ENCODE results near the gene DNAH1. TPM values are rescaled to one million over a fixed set of nuclear protein-coding genes. Genes with fewer than 3 reads are reported as not detected.

DNAH1 gene
- total and polyA plus RNA-seq, 2 donors (not counting 1 experiment from before 2014, with no cell fraction given): 47.2 to 59.2 TPM

DNA sequence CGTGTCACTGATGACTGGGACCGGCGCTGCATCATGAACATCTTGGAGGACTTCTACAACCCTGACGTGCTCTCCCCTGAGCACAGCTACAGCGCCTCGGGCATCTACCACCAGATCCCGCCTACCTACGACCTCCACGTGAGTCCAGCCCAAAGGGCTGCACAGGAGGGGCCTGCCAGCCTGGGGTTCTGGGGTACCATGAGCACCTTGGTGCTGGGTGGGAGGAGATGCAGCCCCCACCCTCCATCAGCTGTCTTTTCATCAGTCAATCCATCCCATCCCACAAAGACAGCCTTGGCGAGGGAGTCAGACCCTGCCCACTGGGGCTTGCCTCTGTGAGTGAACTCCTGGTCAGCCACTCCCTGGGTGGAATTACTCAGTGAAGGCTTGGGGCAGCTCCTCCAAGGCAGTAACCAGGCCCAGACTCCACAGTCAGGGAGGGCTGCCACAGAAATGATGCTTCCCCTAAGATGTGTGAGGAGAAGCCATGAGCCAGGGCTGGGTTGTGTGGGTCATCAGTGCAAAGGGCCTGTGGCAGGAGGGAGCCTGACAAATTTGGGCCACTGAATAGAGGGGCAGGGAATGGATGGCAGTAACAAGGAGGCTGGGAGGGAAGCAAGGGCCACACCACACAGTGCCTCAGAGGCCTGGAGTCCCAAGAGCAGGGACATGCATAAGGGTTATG lies 80.9 kb downstream of the DNAH1 start:
- Histone ChIP-seq H4K20me1 (ENCODE audit: control insufficient read depth, insufficient read depth, low read length, poor library complexity, severe bottlenecking) (no peaks in the 10 kb centered on the region), H3K36me3 (replicated peaks in 1 of 2; ENCODE audit: control extremely low read depth in 1 of 2, control insufficient read depth in 1 of 2, extremely low read depth in 1 of 2, insufficient read depth in 2 of 2, low read length in 1 of 2) (peaks cover 0 to 39% of the 10 kb centered on the region in 2 experiments), H2AFZ (ENCODE audit: insufficient read depth, low read depth, low read length, poor library complexity, severe bottlenecking) (no peak overlapping the region), H3K79me2 (ENCODE audit: control insufficient read depth, insufficient read depth, low read length) (no peaks in the 10 kb centered on the region), H3K9ac (ENCODE audit: low read length) (no peak overlapping the region), H3K27ac (ENCODE audit: low read length in 2 of 2) (no peak overlapping the region), H3K27me3 (replicated peaks in 1 of 4; ENCODE audit: control extremely low read depth in 1 of 4, control insufficient read depth in 3 of 4, insufficient read depth in 4 of 4, low read length in 3 of 4) (no peaks in the 10 kb centered on the region), H3K4me1 (ENCODE audit: control insufficient read depth in 2 of 2, insufficient read depth in 2 of 2, low read length in 2 of 2) (no peaks in the 10 kb centered on the region), H3K4me3 (ENCODE audit: control extremely low read depth in 1 of 5, extremely low read depth in 1 of 5, insufficient read depth in 1 of 5, low read depth in 2 of 5, low read length in 4 of 5) (no peak overlapping the region), H3K4me2 (replicated peaks; ENCODE audit: low read depth, low read length, poor library complexity, severe bottlenecking) (no peak overlapping the region), H3K9me3 (ENCODE audit: control extremely low read depth in 1 of 3, control insufficient read depth in 2 of 3, insufficient read depth in 1 of 3, low read length in 2 of 3) (no peaks in the 10 kb centered on the region)
- intact Hi-C loops (cut with micrococcal nuclease): no loop called here
- no peaks in the 10 kb centered on the region for H3K9me3 Mint-ChIP-seq (ENCODE audit: insufficient read depth)
- no peak overlapping the region for H3K27ac Mint-ChIP-seq
- H3K27me3 Mint-ChIP-seq: no peaks in the 10 kb centered on the region
- ChIA-PET POLR2A (no interaction called here), CTCF (no interaction called here)
- TF ChIP-seq, protein P1, sequence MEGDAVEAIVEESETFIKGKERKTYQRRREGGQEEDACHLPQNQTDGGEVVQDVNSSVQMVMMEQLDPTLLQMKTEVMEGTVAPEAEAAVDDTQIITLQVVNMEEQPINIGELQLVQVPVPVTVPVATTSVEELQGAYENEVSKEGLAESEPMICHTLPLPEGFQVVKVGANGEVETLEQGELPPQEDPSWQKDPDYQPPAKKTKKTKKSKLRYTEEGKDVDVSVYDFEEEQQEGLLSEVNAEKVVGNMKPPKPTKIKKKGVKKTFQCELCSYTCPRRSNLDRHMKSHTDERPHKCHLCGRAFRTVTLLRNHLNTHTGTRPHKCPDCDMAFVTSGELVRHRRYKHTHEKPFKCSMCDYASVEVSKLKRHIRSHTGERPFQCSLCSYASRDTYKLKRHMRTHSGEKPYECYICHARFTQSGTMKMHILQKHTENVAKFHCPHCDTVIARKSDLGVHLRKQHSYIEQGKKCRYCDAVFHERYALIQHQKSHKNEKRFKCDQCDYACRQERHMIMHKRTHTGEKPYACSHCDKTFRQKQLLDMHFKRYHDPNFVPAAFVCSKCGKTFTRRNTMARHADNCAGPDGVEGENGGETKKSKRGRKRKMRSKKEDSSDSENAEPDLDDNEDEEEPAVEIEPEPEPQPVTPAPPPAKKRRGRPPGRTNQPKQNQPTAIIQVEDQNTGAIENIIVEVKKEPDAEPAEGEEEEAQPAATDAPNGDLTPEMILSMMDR (IDR thresholded peaks at IDR 0.05): no peak
- TF ChIP-seq EZH2 (IDR thresholded peaks at IDR 0.05; ENCODE audit: borderline replicate concordance, insufficient read depth, low read depth, low read length, poor library complexity, severe bottlenecking): no peak
- 87% methylated on average over 9 of the region's 10 CpGs for WGBS (ENCODE audit: insufficient coverage)
- ATAC-seq (ENCODE audit: low read depth) (no peak), DNase-seq (no peak)
- H3K4me3 Mint-ChIP-seq: no peak overlapping the region
- H3K4me1 Mint-ChIP-seq: no peaks in the 10 kb centered on the region

DNA sequence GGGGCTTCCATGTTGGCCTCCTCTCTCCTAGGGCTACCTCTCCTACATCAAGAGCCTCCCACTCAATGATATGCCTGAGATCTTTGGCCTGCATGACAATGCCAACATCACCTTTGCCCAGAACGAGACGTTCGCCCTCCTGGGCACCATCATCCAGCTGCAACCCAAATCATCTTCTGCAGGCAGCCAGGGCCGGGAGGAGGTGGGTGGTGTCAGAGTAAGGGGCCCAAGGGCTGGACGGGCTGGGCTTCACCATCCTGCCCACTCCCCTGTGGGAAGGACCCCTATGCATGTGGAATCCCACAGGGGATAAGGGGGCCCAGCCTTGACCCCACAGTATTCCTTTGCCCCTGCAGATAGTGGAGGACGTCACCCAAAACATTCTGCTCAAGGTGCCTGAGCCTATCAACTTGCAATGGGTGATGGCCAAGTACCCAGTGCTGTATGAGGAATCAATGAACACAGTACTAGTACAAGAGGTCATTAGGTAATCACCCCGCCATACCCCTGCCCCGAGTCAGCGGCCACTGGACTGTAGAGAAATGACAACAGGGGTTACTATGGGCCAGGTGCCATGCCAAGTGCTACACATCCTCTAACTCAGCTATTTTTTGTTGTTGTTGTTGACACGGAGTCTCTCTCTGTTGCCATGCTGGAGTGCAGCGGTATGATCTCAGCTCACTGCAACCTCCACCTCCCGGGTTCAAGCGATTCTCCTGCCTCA lies 81.7 kb downstream of the DNAH1 start:
- Histone ChIP-seq H4K20me1 (ENCODE audit: control insufficient read depth, insufficient read depth, low read length, poor library complexity, severe bottlenecking) (no peaks in the 10 kb centered on the region), H3K4me2 (replicated peaks; ENCODE audit: low read depth, low read length, poor library complexity, severe bottlenecking) (no peak overlapping the region), H2AFZ (ENCODE audit: insufficient read depth, low read depth, low read length, poor library complexity, severe bottlenecking) (no peak overlapping the region), H3K4me3 (ENCODE audit: control extremely low read depth in 1 of 5, extremely low read depth in 1 of 5, insufficient read depth in 1 of 5, low read depth in 2 of 5, low read length in 4 of 5) (no peak overlapping the region), H3K27ac (ENCODE audit: low read length in 2 of 2) (no peak overlapping the region), H3K4me1 (ENCODE audit: control insufficient read depth in 2 of 2, insufficient read depth in 2 of 2, low read length in 2 of 2) (no peaks in the 10 kb centered on the region), H3K9me3 (ENCODE audit: control extremely low read depth in 1 of 3, control insufficient read depth in 2 of 3, insufficient read depth in 1 of 3, low read length in 2 of 3) (no peaks in the 10 kb centered on the region), H3K27me3 (replicated peaks in 1 of 4; ENCODE audit: control extremely low read depth in 1 of 4, control insufficient read depth in 3 of 4, insufficient read depth in 4 of 4, low read length in 3 of 4) (no peaks in the 10 kb centered on the region), H3K9ac (ENCODE audit: low read length) (no peak overlapping the region), H3K36me3 (replicated peaks in 1 of 2; ENCODE audit: control extremely low read depth in 1 of 2, control insufficient read depth in 1 of 2, extremely low read depth in 1 of 2, insufficient read depth in 2 of 2, low read length in 1 of 2) (peaks cover 3 to 41% of the 10 kb centered on the region in 2 experiments), H3K79me2 (ENCODE audit: control insufficient read depth, insufficient read depth, low read length) (no peaks in the 10 kb centered on the region)
- ChIA-PET POLR2A (no interaction called here), CTCF (interaction anchor here (1.0 kb wide), 1 partner anchor 14 kb away, joined by 4 read pairs; no protein-coding TSS in a partner anchor)
- WGBS (ENCODE audit: insufficient coverage): 97% methylated on average over 3 of the region's 13 CpGs
- intact Hi-C loops (cut with micrococcal nuclease): no loop called here
- H3K27me3 Mint-ChIP-seq: no peaks in the 10 kb centered on the region
- H3K27ac Mint-ChIP-seq: no peak overlapping the region
- H3K9me3 Mint-ChIP-seq (ENCODE audit: insufficient read depth): no peaks in the 10 kb centered on the region
- H3K4me3 Mint-ChIP-seq: no peak overlapping the region
- DNase-seq (no peak), ATAC-seq (ENCODE audit: low read depth) (no peak)
- no peaks in the 10 kb centered on the region for H3K4me1 Mint-ChIP-seq
- no peak for TF ChIP-seq EZH2 (IDR thresholded peaks at IDR 0.05; ENCODE audit: borderline replicate concordance, insufficient read depth, low read depth, low read length, poor library complexity, severe bottlenecking)
- TF ChIP-seq, protein P1 (IDR thresholded peaks at IDR 0.05): no peak
